Uterus (tissue), 2 donors: ENCODE measurements around the gene MBP.

ENCODE experiments used
- CTCF ChIP-seq, 4 experiments: fragments of 200-600 bp in 2 of 4; fragments of 450-650 bp in 2 of 4; sonication (generic) in 2 of 4; IDR thresholded peaks; one replicate each; pipeline ENCODE4 v1.5.1; 2016 to 2019; ENCODE audit warnings: antibody characterized with exemption in 4 of 4, mild to moderate bottlenecking in 2 of 4, moderate library complexity in 1 of 4
- POLR2A ChIP-seq, 2 donors: fragments of 450-650 bp; IDR thresholded peaks; one replicate each; pipeline ENCODE4 v1.6.1; 2016; ENCODE audit warnings: antibody characterized with exemption in 2 of 2, mild to moderate bottlenecking in 1 of 2, moderate library complexity in 1 of 2

- TF ChIP-seq CTCF (IDR thresholded peaks at IDR 0.05), result no peak
- TF ChIP-seq POLR2A (IDR thresholded peaks at IDR 0.05), result no peak
Observed at GRCh38 chr18:77076111-77076510, 56.5 kb downstream of the MBP start.
